Activated CD4-positive, alpha-beta T cell treated with anti-CD3 and anti-CD28 coated beads for 1 hour (primary cell): ENCODE data around the gene PI4KB.
"Not testable (repeated sequence)": the region's sequence is repeated elsewhere in the genome, so short reads cannot be mapped to it uniquely, and the experiment has no call there.

ENCODE experiments used
- DNase-seq: peaks from one replicate; pipeline ENCODE4 v3.0.0-alpha.2; 2020

The PI4KB gene

GRCh38 chr1:151275341-151275740 lies 51.9 kb downstream of the PI4KB start:
- not testable (repeated sequence) for DNase-seq

GRCh38 chr1:151273924-151274466 lies 53.2 kb downstream of the PI4KB start:
- DNase-seq = no peak

GRCh38 chr1:151267760-151268159 lies 59.5 kb downstream of the PI4KB start:
- DNase-seq = no peak

DNA sequence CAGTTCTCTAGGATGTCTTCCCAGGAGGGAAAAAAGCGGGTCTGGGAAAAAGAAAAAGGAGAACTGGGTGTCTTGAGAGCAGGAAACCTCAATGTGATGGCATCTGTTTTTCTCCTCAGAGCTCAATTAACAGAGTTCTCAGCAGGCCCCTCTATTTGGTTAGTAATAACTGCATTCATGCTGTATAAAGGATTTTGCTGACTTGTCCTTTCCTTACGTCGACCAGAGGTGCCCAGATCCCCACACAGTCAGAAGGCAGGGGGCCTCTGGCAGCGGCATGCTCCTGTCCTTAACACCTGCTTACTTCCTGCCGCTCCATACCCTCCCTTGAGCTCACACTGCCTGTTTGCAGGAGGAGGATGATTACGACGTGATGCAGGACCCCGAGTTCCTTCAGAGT lies 60.4 kb downstream of the PI4KB start:
- DNase-seq = no peak

GRCh38 chr1:151266315-151266714 lies 60.9 kb downstream of the PI4KB start:
- DNase-seq = no peak

DNA sequence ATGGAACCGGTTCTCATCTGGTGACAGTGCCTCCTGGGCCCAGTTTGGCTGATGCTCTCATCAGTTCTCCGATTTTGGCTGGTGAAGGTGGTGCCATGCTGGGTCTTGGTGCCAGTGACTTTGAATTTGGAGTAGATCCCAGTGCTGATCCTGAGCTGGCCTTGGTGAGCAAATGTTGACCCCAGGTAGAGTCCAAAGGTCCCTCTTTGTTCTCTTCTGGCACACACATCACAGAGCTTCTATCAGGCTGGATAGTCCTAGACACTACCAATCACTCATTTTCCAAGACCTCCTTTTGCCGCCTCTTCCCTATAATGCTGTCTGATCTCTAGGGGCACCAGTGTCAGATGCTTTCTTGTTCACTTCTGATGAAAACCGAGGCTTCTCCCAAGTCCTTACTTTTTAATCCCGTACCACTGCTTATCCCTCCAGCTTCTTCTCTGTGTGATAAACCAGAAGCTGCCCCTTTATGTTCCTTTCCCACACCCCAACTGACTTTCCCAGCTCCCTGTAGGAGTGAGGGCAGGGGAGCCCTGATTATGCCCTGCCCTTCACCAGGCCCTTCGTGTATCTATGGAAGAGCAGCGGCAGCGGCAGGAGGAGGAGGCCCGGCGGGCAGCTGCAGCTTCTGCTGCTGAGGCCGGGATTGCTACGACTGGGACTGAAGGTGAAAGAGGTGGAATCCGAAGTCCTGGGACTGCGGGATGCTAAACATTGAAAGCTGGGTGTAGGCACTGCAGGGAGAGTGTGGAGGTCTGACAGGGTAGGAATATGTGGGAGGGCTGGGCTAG lies 61.6 kb downstream of the PI4KB start:
- no peak for DNase-seq

DNA sequence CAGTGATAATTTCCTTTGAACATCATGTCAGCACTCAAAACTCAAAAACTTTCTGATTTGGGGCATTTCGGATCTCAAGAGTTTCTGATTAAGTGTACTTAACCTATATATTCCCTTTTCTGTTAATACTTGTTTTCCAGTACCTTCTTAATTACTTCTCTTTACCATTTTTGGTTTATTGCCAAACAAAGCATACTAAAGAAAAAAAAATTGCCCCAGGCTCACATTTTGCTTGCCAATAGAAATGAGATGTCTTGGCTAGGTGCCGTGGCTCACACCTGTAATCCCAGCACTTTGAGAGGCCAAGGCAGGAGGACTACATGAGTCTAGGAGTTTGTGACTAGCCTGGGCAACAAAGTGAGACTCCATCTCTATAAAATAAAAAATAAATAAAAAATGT lies 67.9 kb downstream of the PI4KB start:
- DNase-seq = no peak

GRCh38 chr1:151255381-151255780 lies 71.8 kb downstream of the PI4KB start:
- no peak for DNase-seq

DNA sequence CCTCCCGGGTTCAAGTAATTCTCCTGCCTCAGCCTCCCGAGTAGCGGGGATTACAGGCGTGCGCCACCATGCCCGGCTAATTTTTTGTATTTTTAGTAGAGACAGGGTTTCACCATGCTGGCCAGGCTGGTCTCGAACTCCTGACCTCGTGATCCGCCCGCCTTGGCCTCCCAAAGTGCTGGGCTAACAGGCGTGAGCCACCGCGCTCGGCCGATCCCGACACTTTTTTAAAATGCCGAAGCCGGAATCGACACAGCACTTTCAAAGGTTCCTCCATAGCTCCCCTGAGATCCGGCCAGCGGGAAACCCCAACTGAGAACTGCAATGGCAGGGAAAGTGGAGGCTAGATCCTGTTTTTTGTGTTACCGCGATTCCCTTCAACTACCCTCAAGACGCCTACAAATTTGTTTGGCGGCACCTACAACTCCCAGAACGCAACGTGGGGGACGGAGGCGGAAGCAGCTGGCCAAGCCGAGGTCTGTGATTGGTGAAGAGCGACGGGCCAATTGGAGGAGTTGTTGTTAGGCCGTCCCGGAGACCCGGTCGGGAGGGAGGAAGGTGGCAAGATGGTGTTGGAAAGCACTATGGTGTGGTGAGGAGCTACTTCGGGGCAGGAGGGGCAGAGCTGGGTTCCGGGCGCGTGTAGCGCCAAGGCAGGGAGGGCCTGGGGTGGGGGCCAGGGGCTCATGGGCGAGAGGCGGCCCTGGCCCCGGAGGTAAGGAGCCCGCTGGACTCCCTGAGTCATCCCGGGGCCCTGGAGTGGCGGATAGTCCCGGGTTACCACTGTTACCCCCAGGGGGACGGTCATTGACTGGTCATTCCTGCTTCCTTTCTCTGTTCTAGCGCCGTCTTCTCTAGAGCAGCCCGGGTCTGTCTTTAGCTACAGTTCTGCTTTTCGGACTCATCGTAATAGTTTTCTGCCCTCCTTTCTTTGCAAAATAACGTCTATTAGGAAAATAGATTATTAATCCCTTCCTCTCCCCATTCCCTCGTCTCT lies 72.7 kb downstream of the PI4KB start, which contains the start of gene PSMD4:
Gene PSMD4 (plus strand): TSS at position 518 of the 997 bp plus-strand sequence. CDS start 49 bp downstream, at position 567.
- peak; percentile 89 for DNase-seq

- DNase-seq = peak; percentile 48
These were observed 75.4 kb downstream of the PI4KB start for GRCh38 chr1:151251656-151252470.

- DNase-seq = no peak
These were observed 80.4 kb downstream of the PI4KB start for GRCh38 chr1:151246786-151247185.

GRCh38 chr1:151243683-151244216 lies 83.5 kb downstream of the PI4KB start:
- DNase-seq = no peak

DNA sequence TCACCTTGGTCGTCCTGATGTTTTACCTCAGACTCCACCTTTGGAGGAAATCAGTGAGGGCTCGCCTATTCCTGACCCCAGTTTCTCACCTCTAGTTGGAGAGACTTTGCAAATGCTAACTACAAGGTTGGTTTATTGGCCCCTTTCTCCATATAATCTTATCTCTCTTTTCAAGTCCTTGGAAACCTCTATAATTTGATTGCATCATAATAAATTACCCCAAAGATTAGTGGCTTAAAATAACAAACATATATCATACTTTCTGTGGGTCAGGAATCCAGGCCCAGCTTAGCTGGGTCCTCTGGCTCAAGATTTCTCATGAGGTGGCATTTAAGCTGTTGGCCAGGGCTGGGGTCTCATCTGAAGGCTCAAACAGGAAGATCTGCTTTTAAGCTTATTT lies 84.8 kb downstream of the PI4KB start:
- no peak for DNase-seq
